Activated naive CD4-positive, alpha-beta T cell treated with anti-CD3 and anti-CD28 coated beads, Interleukin-2, amount 10 ng/mL, durations not matched to agents 7 days and 5 days (primary cell): Measurements from ENCODE around the gene CHD9NB.
A peak's percentile ranks its signal among the peaks of the same experiment; 100 is the strongest.
"Not testable (repeated sequence)": the region's sequence is repeated elsewhere in the genome, so short reads cannot be mapped to it uniquely, and the experiment has no call there.

Experiments
- CTCF ChIA-PET: fragments of 350-600 bp; sonication (Branson Sonifier 250); formaldehyde crosslinking; loops from one replicate; lab custom pipeline; 2021; ENCODE audit warnings: antibody characterized with exemption; lab: Charles Lee
- DNase-seq: peaks from one replicate; pipeline ENCODE4 v3.0.0-alpha.2; 2020
- H3K27ac Mint-ChIP-seq: one replicate; pipeline ENCODE4 v1.8.0; 2021; ENCODE audit warnings: mild to moderate bottlenecking, moderate library complexity, mixed read lengths
- H3K27me3 Mint-ChIP-seq: one replicate; pipeline ENCODE4 v1.8.0; 2021; ENCODE audit warnings: mild to moderate bottlenecking, mixed read lengths
- H3K36me3 Mint-ChIP-seq: one replicate; pipeline ENCODE4 v1.8.0; 2021; ENCODE audit warnings: mixed read lengths
- H3K4me1 Mint-ChIP-seq: one replicate; pipeline ENCODE4 v1.8.0; 2021; ENCODE audit warnings: mixed read lengths
- H3K4me3 Mint-ChIP-seq: one replicate; pipeline ENCODE4 v1.8.0; 2021; ENCODE audit warnings: mild to moderate bottlenecking, moderate library complexity, mixed read lengths
- H3K9me3 Mint-ChIP-seq: one replicate; pipeline ENCODE4 v1.8.0; 2021; ENCODE audit warnings: mixed read lengths

Gene CHD9NB

GRCh38 chr16:53058441-53058840 is 5.7 kb upstream of the CHD9NB start:
- Mint-ChIP-seq H3K27ac (no peak overlapping the region), H3K36me3 (no peaks in the 10 kb centered on the region), H3K27me3 (peaks cover 4% of the 10 kb centered on the region), H3K4me3 (no peak overlapping the region), H3K9me3 (no peaks in the 10 kb centered on the region), H3K4me1 (peaks cover 39% of the 10 kb centered on the region)
- DNase-seq, result no peak
- CTCF ChIA-PET, result interaction anchor here (1.0 to 1.2 kb wide), 2 partner anchors 149 to 225 kb away, joined by 3 to 7 read pairs; no protein-coding TSS in a partner anchor

- Mint-ChIP-seq H3K36me3 (no peaks in the 10 kb centered on the region), H3K27me3 (peaks cover 8% of the 10 kb centered on the region), H3K27ac (no peak overlapping the region), H3K4me3 (no peak overlapping the region), H3K9me3 (no peaks in the 10 kb centered on the region), H3K4me1 (peaks cover 45% of the 10 kb centered on the region)
- no peak for DNase-seq
- CTCF ChIA-PET, result interaction anchor here (0.6 to 1.2 kb wide), 2 partner anchors 226 to 886 kb away, joined by 3 read pairs; no protein-coding TSS in a partner anchor
These were observed 5.0 kb upstream of the CHD9NB start for GRCh38 chr16:53057658-53058057.

- Mint-ChIP-seq H3K36me3 (no peaks in the 10 kb centered on the region), H3K27me3 (peaks cover 8% of the 10 kb centered on the region), H3K9me3 (no peaks in the 10 kb centered on the region), H3K4me1 (peaks cover 39% of the 10 kb centered on the region), H3K27ac (no peak overlapping the region), H3K4me3 (no peak overlapping the region)
- no peak for DNase-seq
- CTCF ChIA-PET, result interaction anchor here (1.6 to 3.0 kb wide), 6 partner anchors 8 to 228 kb away, joined by 5 to 21 read pairs (median 6); no protein-coding TSS in a partner anchor
These were observed 3.7 kb upstream of the CHD9NB start for GRCh38 chr16:53056392-53056881.

GRCh38 chr16:53055541-53056391 is 3.1 kb upstream of the CHD9NB start:
- Mint-ChIP-seq H3K4me3 (peak overlapping the region; percentile 79), H3K9me3 (no peaks in the 10 kb centered on the region), H3K27me3 (peaks cover 8% of the 10 kb centered on the region), H3K36me3 (no peaks in the 10 kb centered on the region), H3K27ac (peak overlapping the region; percentile 68), H3K4me1 (peaks cover 35% of the 10 kb centered on the region)
- peak; percentile 33 for DNase-seq
- CTCF ChIA-PET, result interaction anchor here (0.8 to 3.0 kb wide), 17 partner anchors 9 to 494 kb away, joined by 3 to 21 read pairs (median 5); partner anchors contain the start of gene AKTIP

- H3K9me3 Mint-ChIP-seq, result no peaks in the 10 kb centered on the region
- H3K27ac Mint-ChIP-seq, result peak within 1 kb of the TSS; percentile 75
- DNase-seq, result peak; percentile 78
- CTCF ChIA-PET, result interaction anchor here (0.8 to 3.0 kb wide), 21 partner anchors 10 to 495 kb away, joined by 3 to 21 read pairs (median 5); partner anchors contain the start of gene AKTIP
- peak within 1 kb of the TSS; percentile 79 for H3K4me3 Mint-ChIP-seq
- H3K27me3 Mint-ChIP-seq, result peaks cover 8% of the 10 kb centered on the region
- peaks cover 33% of the 10 kb centered on the region for H3K4me1 Mint-ChIP-seq
- no peaks in the 10 kb centered on the region for H3K36me3 Mint-ChIP-seq
These were observed 2.2 kb upstream of the CHD9NB start, which contains the start of gene CHD9 for GRCh38 chr16:53054670-53055485. CHD9 (plus strand) TSS chr16:53054991; CDS start chr16:53156090, 101,099 bp downstream.

- H3K36me3 Mint-ChIP-seq, result no peaks in the 10 kb centered on the region
- DNase-seq, result peak; percentile 34
- CTCF ChIA-PET, result interaction anchor here (1.0 to 3.0 kb wide), 12 partner anchors 11 to 450 kb away, joined by 3 to 21 read pairs (median 6); partner anchors contain the start of gene AKTIP
- H3K4me3 Mint-ChIP-seq, result peak overlapping the region; percentile 79
- no peaks in the 10 kb centered on the region for H3K9me3 Mint-ChIP-seq
- H3K27ac Mint-ChIP-seq, result peak overlapping the region; percentile 75
- peaks cover 8% of the 10 kb centered on the region for H3K27me3 Mint-ChIP-seq
- H3K4me1 Mint-ChIP-seq, result peaks cover 33% of the 10 kb centered on the region
These were observed 1.4 kb upstream of the CHD9NB start for GRCh38 chr16:53053967-53054669.

GRCh38 chr16:53051255-53051654 is 1.4 kb downstream of the CHD9NB start:
- H3K36me3 Mint-ChIP-seq, DNase-seq, H3K4me3 Mint-ChIP-seq, H3K27ac Mint-ChIP-seq, H3K27me3 Mint-ChIP-seq, H3K9me3 Mint-ChIP-seq, CTCF ChIA-PET: not testable (repeated sequence)
- H3K4me1 Mint-ChIP-seq, result peaks cover 25% of the 10 kb centered on the region

- no peak for DNase-seq
- Mint-ChIP-seq H3K4me1 (peaks cover 10% of the 10 kb centered on the region), H3K27me3 (peaks cover 13% of the 10 kb centered on the region), H3K27ac (no peak overlapping the region), H3K9me3 (no peaks in the 10 kb centered on the region), H3K36me3 (no peaks in the 10 kb centered on the region), H3K4me3 (no peak overlapping the region)
- CTCF ChIA-PET, result interaction anchor here (1.1 kb wide), 1 partner anchor 234 kb away, joined by 3 read pairs; no protein-coding TSS in a partner anchor
These were observed 4.4 kb downstream of the CHD9NB start for GRCh38 chr16:53048139-53048915.

- CTCF ChIA-PET, H3K9me3 Mint-ChIP-seq, DNase-seq, H3K4me1 Mint-ChIP-seq, H3K4me3 Mint-ChIP-seq, H3K36me3 Mint-ChIP-seq, H3K27me3 Mint-ChIP-seq, H3K27ac Mint-ChIP-seq: not testable (repeated sequence)
These were observed 5.2 kb downstream of the CHD9NB start for GRCh38 chr16:53047515-53047914.

- H3K4me1 Mint-ChIP-seq, result no peaks in the 10 kb centered on the region
- H3K27me3 Mint-ChIP-seq, result peaks cover 12% of the 10 kb centered on the region
- no peak overlapping the region for H3K27ac Mint-ChIP-seq
- H3K4me3 Mint-ChIP-seq, result no peak overlapping the region
- H3K36me3 Mint-ChIP-seq, result no peaks in the 10 kb centered on the region
- CTCF ChIA-PET, result no interaction called here
- DNase-seq, result no peak
- no peaks in the 10 kb centered on the region for H3K9me3 Mint-ChIP-seq
These were observed 7.1 kb downstream of the CHD9NB start for GRCh38 chr16:53045341-53046220.

- H3K27ac Mint-ChIP-seq, result no peak overlapping the region
- CTCF ChIA-PET, result interaction anchor here (1.0 kb wide), 1 partner anchor 11 kb away, joined by 3 read pairs; the partner anchor contains the start of gene CHD9
- H3K9me3 Mint-ChIP-seq, result no peaks in the 10 kb centered on the region
- H3K36me3 Mint-ChIP-seq, result no peaks in the 10 kb centered on the region
- no peak for DNase-seq
- H3K4me1 Mint-ChIP-seq, result no peaks in the 10 kb centered on the region
- H3K4me3 Mint-ChIP-seq, result no peak overlapping the region
- peaks cover 12% of the 10 kb centered on the region for H3K27me3 Mint-ChIP-seq
These were observed 8.6 kb downstream of the CHD9NB start for GRCh38 chr16:53043986-53044601.

GRCh38 chr16:53043428-53043831 is 9.3 kb downstream of the CHD9NB start:
- CTCF ChIA-PET, result interaction anchor here (1.0 kb wide), 1 partner anchor 11 kb away, joined by 3 read pairs; the partner anchor contains the start of gene CHD9
- H3K4me1 Mint-ChIP-seq, result no peaks in the 10 kb centered on the region
- peaks cover 12% of the 10 kb centered on the region for H3K27me3 Mint-ChIP-seq
- no peaks in the 10 kb centered on the region for H3K36me3 Mint-ChIP-seq
- no peaks in the 10 kb centered on the region for H3K9me3 Mint-ChIP-seq
- DNase-seq, result no peak
- H3K4me3 Mint-ChIP-seq, result no peak overlapping the region
- H3K27ac Mint-ChIP-seq, result no peak overlapping the region
